Measurements from ENCODE around the gene CYP4X1.
A peak's percentile ranks its signal among the peaks of the same experiment; 100 is the strongest.
"Not testable (repeated sequence)": the region's sequence is repeated elsewhere in the genome, so short reads cannot be mapped to it uniquely, and the experiment has no call there.

CYP4X1 gene

GRCh38 chr1:47069509-47069908 is 46.0 kb downstream of the CYP4X1 start:
- not testable (repeated sequence) for DNase-seq

- peak; percentile 34 for DNase-seq
Measured at GRCh38 chr1:47089356-47089755, 65.9 kb downstream of the CYP4X1 start.

- DNase-seq: not testable (repeated sequence)
Measured at GRCh38 chr1:47091476-47091875, 68.0 kb downstream of the CYP4X1 start.
